Neuronal stem cell (in vitro differentiated cells): Measurements from ENCODE around the gene HELZ.

Source experiments
- DNase-seq: peaks from one replicate; pipeline ENCODE4 v3.0.0-alpha.2; 2013; ENCODE audit warnings: low spot score
- H2AFZ ChIP-seq: one replicate; pipeline ENCODE4 v1.6.1; 2013; ENCODE audit warnings: mild to moderate bottlenecking, low read length, inconsistent platforms
- H2AK5ac ChIP-seq: 2 replicates; pipeline ENCODE4 v1.6.1; 2013; ENCODE audit warnings: low read depth, mild to moderate bottlenecking, inconsistent platforms, low read length, moderate library complexity, mixed read lengths
- H2BK120ac ChIP-seq: 2 replicates; pipeline ENCODE4 v1.6.1; 2013; ENCODE audit warnings: low read depth, mild to moderate bottlenecking, inconsistent platforms, low read length, moderate library complexity, mixed read lengths
- H2BK12ac ChIP-seq: one replicate; pipeline ENCODE4 v1.6.1; 2013; ENCODE audit warnings: low read length, inconsistent platforms
- H2BK15ac ChIP-seq: 2 replicates; pipeline ENCODE4 v1.6.1; 2013; ENCODE audit warnings: mild to moderate bottlenecking, low read length, inconsistent platforms, mixed read lengths
- H2BK5ac ChIP-seq: one replicate; pipeline ENCODE4 v1.6.1; 2013; ENCODE audit warnings: inconsistent platforms, mild to moderate bottlenecking, low read length, moderate library complexity
- H3K14ac ChIP-seq: one replicate; pipeline ENCODE4 v1.6.1; 2013; ENCODE audit warnings: low read length, inconsistent platforms
- H3K18ac ChIP-seq: 2 replicates; pipeline ENCODE4 v1.6.1; 2013; ENCODE audit warnings: low read length, inconsistent platforms
- H3K23ac ChIP-seq: 2 replicates; pipeline ENCODE4 v1.6.1; 2013; ENCODE audit warnings: low read depth, mild to moderate bottlenecking, mixed read lengths, low read length, inconsistent platforms; ENCODE audit not compliant: poor library complexity
- H3K27ac ChIP-seq: replicated peaks from 3 replicates; pipeline ENCODE4 v1.5.1; 2013; ENCODE audit warnings: low read length, inconsistent platforms
- H3K27me3 ChIP-seq, 3 experiments: 2 replicates each; pipeline ENCODE4 v1.6.1; 2013; ENCODE audit warnings: low read length in 3 of 3, mild to moderate bottlenecking in 2 of 3, inconsistent platforms in 1 of 3, low read depth in 1 of 3, mixed read lengths in 1 of 3, moderate library complexity in 1 of 3; ENCODE audit not compliant: control insufficient read depth in 3 of 3, insufficient read depth in 3 of 3
- H3K36me3 ChIP-seq, 2 donors: replicated peaks in 1 of 2; 2 replicates each; pipeline ENCODE4 v1.6.1; 2013; ENCODE audit warnings: low read length in 2 of 2; ENCODE audit not compliant: control insufficient read depth in 2 of 2, insufficient read depth in 2 of 2
- H3K4ac ChIP-seq: 2 replicates; pipeline ENCODE4 v1.6.1; 2013; ENCODE audit warnings: inconsistent platforms, mild to moderate bottlenecking, low read length, moderate library complexity
- H3K4me1 ChIP-seq, 2 donors: 1 replicate in 1 of 2; 2 replicates in 1 of 2; pipeline ENCODE4 v1.6.1; 2013; ENCODE audit warnings: low read length in 2 of 2, low read depth in 1 of 2; ENCODE audit not compliant: control insufficient read depth in 2 of 2, insufficient read depth in 1 of 2
- H3K4me2 ChIP-seq: one replicate; pipeline ENCODE4 v1.6.1; 2013; ENCODE audit warnings: mild to moderate bottlenecking, low read length, inconsistent platforms; ENCODE audit not compliant: insufficient read depth, poor library complexity, severe bottlenecking
- H3K4me3 ChIP-seq, 2 donors: 2 replicates each; pipeline ENCODE4 v1.5.1; 2013; ENCODE audit warnings: low read length in 2 of 2, mild to moderate bottlenecking in 2 of 2, inconsistent platforms in 1 of 2, moderate library complexity in 1 of 2
- H3K79me1 ChIP-seq: one replicate; pipeline ENCODE4 v1.6.1; 2013; ENCODE audit warnings: low read depth, mild to moderate bottlenecking, inconsistent platforms, low read length, moderate library complexity
- H3K9ac ChIP-seq: one replicate; pipeline ENCODE4 v1.6.1; 2013; ENCODE audit warnings: mild to moderate bottlenecking, low read depth, low read length, inconsistent platforms; ENCODE audit not compliant: poor library complexity
- H3K9me3 ChIP-seq, 2 donors: replicated peaks in 1 of 2; 2 replicates each; pipeline versions ENCODE3 to v1.6.1; 2013; ENCODE audit warnings: low read length in 2 of 2, mild to moderate bottlenecking in 2 of 2, inconsistent platforms in 1 of 2, low read depth in 1 of 2, mixed read lengths in 1 of 2, moderate library complexity in 1 of 2; ENCODE audit not compliant: control insufficient read depth in 2 of 2, insufficient read depth in 1 of 2
- H4K8ac ChIP-seq: one replicate; pipeline ENCODE4 v1.6.1; 2013; ENCODE audit warnings: low read depth, mild to moderate bottlenecking, inconsistent platforms, low read length, moderate library complexity
- H4K91ac ChIP-seq: one replicate; pipeline ENCODE4 v1.6.1; 2013; ENCODE audit warnings: low read length, low read depth, mild to moderate bottlenecking, inconsistent platforms; ENCODE audit not compliant: poor library complexity
- WGBS, 2 donors: extraction: QIAGEN DNeasy Blood & Tissue Kit; methylation state at CpG; one replicate each; pipeline ENCODE4 v1.1.7; 2013; ENCODE audit warnings: missing lambda C conversion rate in 2 of 2, mixed read lengths in 1 of 2; ENCODE audit not compliant: insufficient read length in 2 of 2, insufficient replicate concordance in 1 of 2; ENCODE audit errors: extremely low coverage in 2 of 2; 5-methylcytosine and 5-hydroxymethylcytosine counted together

Gene HELZ

DNA sequence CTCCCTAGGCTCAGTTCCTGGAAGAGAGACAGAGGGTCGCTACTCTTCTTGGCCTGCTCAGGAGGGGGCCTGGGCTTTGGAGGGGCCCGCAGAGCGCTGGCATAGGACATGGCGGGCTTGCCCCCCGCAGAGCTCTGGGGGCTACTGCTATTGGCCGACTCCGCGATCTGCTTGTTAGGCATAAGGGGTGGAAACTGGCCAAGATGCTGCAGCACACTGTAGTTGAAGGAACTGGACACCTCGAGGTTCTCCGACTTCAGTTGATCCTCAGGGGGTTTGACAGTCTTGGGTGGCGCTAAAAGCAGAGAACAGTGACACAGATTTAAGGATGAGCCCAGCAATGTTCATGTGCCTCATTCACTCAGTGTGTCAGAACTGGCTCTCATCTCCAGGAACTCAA lies 166.7 kb downstream of the HELZ start:
- Histone ChIP-seq H2BK15ac (no peak overlapping the region), H3K23ac (no peak overlapping the region), H4K91ac (no peak overlapping the region), H3K4me3 (no peak overlapping the region), H2BK5ac (no peak overlapping the region), H3K4me1 (peaks cover 0 to 2% of the 10 kb centered on the region in 2 donors), H3K27me3 (no peaks in the 10 kb centered on the region), H2BK12ac (no peak overlapping the region), H3K14ac (no peak overlapping the region), H3K4ac (no peak overlapping the region), H3K9ac (no peak overlapping the region), H3K27ac (no peak overlapping the region), H3K18ac (no peak overlapping the region), H3K4me2 (no peak overlapping the region), H3K79me1 (no peaks in the 10 kb centered on the region), H2AK5ac (no peak overlapping the region), H3K36me3 (peaks cover 4 to 38% of the 10 kb centered on the region in 2 donors), H4K8ac (no peak overlapping the region), H2AFZ (no peak overlapping the region), H2BK120ac (no peak overlapping the region), H3K9me3 (no peaks in the 10 kb centered on the region)
- DNase-seq = no peak
- no CpG with 5 or more reads among the region's 11 CpGs for WGBS, 2 donors

DNA sequence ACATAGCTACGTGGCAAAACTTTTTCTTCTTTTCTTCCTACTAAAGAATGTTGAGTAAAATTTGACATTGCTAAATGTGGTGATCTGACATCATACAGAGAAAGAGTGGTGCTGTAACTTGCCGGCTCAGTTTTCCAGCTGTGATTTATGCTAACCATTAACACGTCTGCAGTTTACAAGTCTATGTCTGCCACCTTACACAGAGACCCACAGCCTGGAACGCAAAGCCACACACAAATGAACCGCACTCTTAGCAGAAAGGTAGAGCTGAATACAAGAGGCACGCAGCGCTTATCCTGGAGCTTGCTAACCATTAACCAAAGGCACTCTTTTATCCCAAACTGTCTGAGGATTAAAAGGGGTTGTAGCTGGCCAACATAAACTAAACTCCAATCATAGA lies 168.7 kb downstream of the HELZ start:
- H2AFZ ChIP-seq = no peak overlapping the region
- no peak overlapping the region for H4K91ac ChIP-seq
- WGBS, 2 donors = no CpG with 5 or more reads among the region's 7 CpGs
- peaks cover 2% of the 10 kb centered on the region for H3K79me1 ChIP-seq
- no peak overlapping the region for H2BK120ac ChIP-seq
- no peak overlapping the region for H3K4ac ChIP-seq
- no peak overlapping the region for H2BK15ac ChIP-seq
- H3K9ac ChIP-seq = peak overlapping the region; percentile 38
- H3K27me3 ChIP-seq = no peaks in the 10 kb centered on the region
- H2BK12ac ChIP-seq = no peak overlapping the region
- H3K27ac ChIP-seq = no peak overlapping the region
- no peak overlapping the region for H4K8ac ChIP-seq
- H3K36me3 ChIP-seq = peaks cover 4 to 40% of the 10 kb centered on the region in 2 donors
- DNase-seq = no peak
- H3K4me1 ChIP-seq = peaks cover 0 to 2% of the 10 kb centered on the region in 2 donors
- no peak overlapping the region for H3K23ac ChIP-seq
- peaks cover 2 to 6% of the 10 kb centered on the region in 2 donors for H3K9me3 ChIP-seq
- no peak overlapping the region for H3K14ac ChIP-seq
- no peak overlapping the region for H2AK5ac ChIP-seq
- no peak overlapping the region for H3K4me2 ChIP-seq
- no peak overlapping the region for H3K4me3 ChIP-seq
- H2BK5ac ChIP-seq = no peak overlapping the region
- H3K18ac ChIP-seq = no peak overlapping the region

DNA sequence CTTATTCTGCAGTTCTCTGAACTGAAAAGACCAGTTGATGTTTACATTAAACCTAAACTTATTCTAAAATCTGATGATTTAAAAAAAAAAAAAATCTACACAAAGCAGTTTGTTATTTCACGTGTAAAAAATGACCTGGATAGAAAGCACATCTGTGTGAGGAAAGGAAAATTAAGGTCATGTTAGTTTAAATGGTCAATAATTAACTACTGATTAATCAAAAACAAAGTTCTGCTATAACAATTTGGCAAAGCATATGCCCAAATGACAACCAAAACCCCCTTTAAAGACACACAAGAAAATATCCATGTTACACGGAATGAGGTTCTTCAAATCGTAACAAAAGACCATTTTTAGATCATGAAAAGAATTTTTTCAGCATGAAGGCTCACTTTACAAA lies 170.2 kb downstream of the HELZ start:
- Histone ChIP-seq H3K36me3 (peaks cover 4 to 40% of the 10 kb centered on the region in 2 donors), H4K91ac (no peak overlapping the region), H2BK12ac (no peak overlapping the region), H3K23ac (no peak overlapping the region), H3K4ac (no peak overlapping the region), H2AFZ (no peak overlapping the region), H2BK120ac (no peak overlapping the region), H2AK5ac (no peak overlapping the region), H3K27ac (no peak overlapping the region), H3K14ac (no peak overlapping the region), H3K18ac (no peak overlapping the region), H3K9me3 (peaks cover 2 to 10% of the 10 kb centered on the region in 2 donors), H3K27me3 (no peaks in the 10 kb centered on the region), H2BK5ac (no peak overlapping the region), H4K8ac (no peak overlapping the region), H3K4me2 (no peak overlapping the region), H3K9ac (no peak overlapping the region), H3K79me1 (peaks cover 2% of the 10 kb centered on the region), H3K4me3 (no peak overlapping the region), H2BK15ac (no peak overlapping the region), H3K4me1 (peaks cover 0 to 2% of the 10 kb centered on the region in 2 donors)
- DNase-seq = no peak
- no CpG with 5 or more reads among the region's 3 CpGs for WGBS, 2 donors

DNA sequence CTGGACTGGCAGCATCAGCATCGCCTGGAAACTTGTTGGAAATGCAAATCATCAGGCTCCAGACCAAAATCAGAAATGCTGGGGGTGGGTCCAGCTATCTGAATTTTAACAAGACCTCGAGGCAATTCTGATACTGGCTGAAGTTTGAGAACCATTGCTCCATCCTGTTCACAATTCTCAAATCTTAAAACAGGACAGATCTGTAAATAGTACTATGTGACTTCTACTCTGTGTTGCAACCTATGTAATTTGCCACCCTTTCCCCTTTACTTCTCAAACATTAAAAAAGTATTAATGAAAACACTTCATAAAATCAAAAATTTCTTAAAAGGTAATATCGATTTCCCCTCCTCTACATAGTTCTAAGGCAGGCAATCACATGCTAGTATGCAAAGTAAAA lies 172.1 kb downstream of the HELZ start:
- peaks cover 2% of the 10 kb centered on the region for H3K79me1 ChIP-seq
- no peak overlapping the region for H3K14ac ChIP-seq
- H2BK15ac ChIP-seq = no peak overlapping the region
- no peak overlapping the region for H2BK120ac ChIP-seq
- H4K8ac ChIP-seq = no peak overlapping the region
- H3K4me2 ChIP-seq = no peak overlapping the region
- H3K4me3 ChIP-seq = no peak overlapping the region
- H3K9me3 ChIP-seq = peaks cover 2 to 10% of the 10 kb centered on the region in 2 donors
- H2BK12ac ChIP-seq = no peak overlapping the region
- no peak for DNase-seq
- H4K91ac ChIP-seq = no peak overlapping the region
- no peaks in the 10 kb centered on the region for H3K27me3 ChIP-seq
- H3K4ac ChIP-seq = no peak overlapping the region
- no peak overlapping the region for H3K18ac ChIP-seq
- H2AFZ ChIP-seq = no peak overlapping the region
- H3K9ac ChIP-seq = no peak overlapping the region
- no CpG with 5 or more reads among the region's 3 CpGs for WGBS, 2 donors
- no peak overlapping the region for H2BK5ac ChIP-seq
- peaks cover 0 to 9% of the 10 kb centered on the region in 2 donors for H3K4me1 ChIP-seq
- no peak overlapping the region for H2AK5ac ChIP-seq
- peaks cover 0 to 29% of the 10 kb centered on the region in 2 donors for H3K36me3 ChIP-seq
- no peak overlapping the region for H3K23ac ChIP-seq
- no peak overlapping the region for H3K27ac ChIP-seq
